SU-DHL-6 (cell line): ENCODE data around the gene CFAP100.

Experiments used
- H2AFZ ChIP-seq: fragments of 200-600 bp; sonication (generic); 2 replicates; pipeline ENCODE4 v1.6.1; 2014; ENCODE audit warnings: low read depth, mild to moderate bottlenecking, moderate library complexity, mixed read lengths, antibody characterized with exemption, low read length; ENCODE audit not compliant: severe bottlenecking
- H3F3A ChIP-seq: fragments of 200-600 bp; shearing (Covaris generic); 2 replicates; pipeline ENCODE4 v1.6.0; 2016; ENCODE audit warnings: antibody characterized with exemption, mild to moderate bottlenecking; ENCODE audit not compliant: insufficient read depth
- H3K27ac ChIP-seq: fragments of 200-600 bp; sonication (generic); 2 replicates; pipeline ENCODE4 v1.5.1; 2016; ENCODE audit warnings: low read depth, mild to moderate bottlenecking, low read length, moderate library complexity, mixed read lengths
- H3K27me3 ChIP-seq: fragments of 200-600 bp; sonication (generic), shearing (Covaris generic); 2 replicates; pipeline ENCODE4 v1.6.0; 2014; ENCODE audit warnings: mild to moderate bottlenecking, low read length
- H3K36me3 ChIP-seq: fragments of 200-600 bp; sonication (generic); 2 replicates; pipeline ENCODE4 v1.6.1; 2014; ENCODE audit warnings: mild to moderate bottlenecking, low read length, mixed read lengths
- H3K4me2 ChIP-seq: fragments of 300-600, 200-600 bp; shearing (Covaris generic), sonication (generic); 2 replicates; pipeline ENCODE4 v1.6.0; 2014; ENCODE audit warnings: low read length, low read depth, mild to moderate bottlenecking; ENCODE audit not compliant: poor library complexity, severe bottlenecking
- H3K4me3 ChIP-seq: fragments of 200-600 bp; sonication (generic); 2 replicates; pipeline ENCODE4 v1.5.1; 2014; ENCODE audit warnings: antibody characterized with exemption, low read length, mild to moderate bottlenecking, mixed read lengths; ENCODE audit not compliant: insufficient read depth, poor library complexity, severe bottlenecking
- H3K79me2 ChIP-seq: fragments of 200-600 bp; sonication (generic); 2 replicates; pipeline ENCODE4 v1.6.1; 2014; ENCODE audit warnings: mild to moderate bottlenecking, low read length, moderate library complexity; ENCODE audit not compliant: insufficient read depth
- H3K9ac ChIP-seq: fragments of 200-600 bp; sonication (generic); 2 replicates; pipeline ENCODE4 v1.7.0; 2014; ENCODE audit warnings: mild to moderate bottlenecking, low read length
- H3K9me2 ChIP-seq: fragments of 200-600 bp; sonication (generic); replicated peaks from 2 replicates; pipeline ENCODE4 v1.6.1; 2014; ENCODE audit warnings: low read length; ENCODE audit not compliant: insufficient read depth
- H3K9me3 ChIP-seq: fragments of 200-600 bp; sonication (generic); 2 replicates; pipeline ENCODE4 v1.6.1; 2014; ENCODE audit warnings: low read length, mixed read lengths; ENCODE audit not compliant: insufficient read depth
- H4K20me1 ChIP-seq: fragments of 200-600 bp; sonication (generic); 2 replicates; pipeline ENCODE4 v1.6.1; 2014; ENCODE audit warnings: low read depth, mild to moderate bottlenecking, antibody characterized with exemption, low read length, moderate library complexity, mixed read lengths
- CTCF ChIP-seq: fragments of 200-600 bp; sonication (generic); IDR thresholded peaks from one replicate; pipeline ENCODE4 v1.5.1; 2017; ENCODE audit warnings: antibody characterized with exemption, mild to moderate bottlenecking, low read length, moderate library complexity; ENCODE audit not compliant: insufficient read depth, poor library complexity, severe bottlenecking
- EZH2phosphoT487 ChIP-seq: fragments of 200-600 bp; sonication (generic), shearing (Covaris generic); conservative IDR thresholded peaks from 2 replicates; pipeline ENCODE4 v1.6.1; 2018; ENCODE audit warnings: mild to moderate bottlenecking, antibody characterized with exemption, low read length, moderate library complexity, mixed read lengths

CFAP100 gene

DNA sequence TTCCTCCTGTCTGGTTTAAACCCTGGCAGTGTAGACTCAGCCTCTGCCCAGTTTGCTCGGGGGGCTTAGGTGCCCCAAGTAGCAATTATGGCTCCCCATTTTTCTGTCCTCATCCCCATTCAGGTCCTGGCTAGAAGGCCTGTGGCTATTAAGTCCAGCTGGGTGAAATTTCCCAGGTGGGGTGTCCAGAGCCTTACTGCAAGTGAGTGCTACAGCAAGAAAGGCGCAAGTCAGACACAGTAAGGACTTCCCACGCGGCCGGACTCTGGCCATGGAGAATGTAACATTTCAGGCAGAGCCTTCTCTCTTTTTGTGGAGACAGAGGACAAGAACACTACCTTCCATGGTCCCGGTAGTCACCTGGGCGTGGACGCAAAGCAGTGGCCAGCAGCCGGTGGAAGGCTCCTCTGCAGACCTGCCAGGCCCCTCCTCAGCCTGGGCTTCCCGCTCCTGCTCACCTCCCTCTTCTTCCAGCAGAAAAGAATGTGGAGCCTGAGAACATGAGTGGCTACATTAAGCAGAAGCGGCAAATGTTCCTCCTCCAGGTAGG is 23.3 kb downstream of the CFAP100 start:
- H3K9ac ChIP-seq = no peak overlapping the region
- H3K79me2 ChIP-seq = no peaks in the 10 kb centered on the region
- no peaks in the 10 kb centered on the region for H3K9me2 ChIP-seq
- H4K20me1 ChIP-seq = no peaks in the 10 kb centered on the region
- H3K36me3 ChIP-seq = no peaks in the 10 kb centered on the region
- H3K27ac ChIP-seq = no peak overlapping the region
- no peaks in the 10 kb centered on the region for H3K27me3 ChIP-seq
- no peak overlapping the region for H2AFZ ChIP-seq
- no peaks in the 10 kb centered on the region for H3K9me3 ChIP-seq
- H3F3A ChIP-seq = no peaks in the 10 kb centered on the region
- no peak for TF ChIP-seq CTCF
- no peak for TF ChIP-seq EZH2phosphoT487
- H3K4me3 ChIP-seq = no peak overlapping the region
- no peak overlapping the region for H3K4me2 ChIP-seq

- TF ChIP-seq EZH2phosphoT487 (no peak), CTCF (no peak)
- Histone ChIP-seq H3K79me2 (no peaks in the 10 kb centered on the region), H3K9me3 (no peaks in the 10 kb centered on the region), H4K20me1 (no peaks in the 10 kb centered on the region), H3K9me2 (no peaks in the 10 kb centered on the region), H3K4me2 (no peak overlapping the region), H3K27me3 (no peaks in the 10 kb centered on the region), H3K27ac (no peak overlapping the region), H3F3A (no peaks in the 10 kb centered on the region), H3K36me3 (no peaks in the 10 kb centered on the region), H2AFZ (no peak overlapping the region), H3K4me3 (no peak overlapping the region), H3K9ac (no peak overlapping the region)
Observed at GRCh38 chr3:126418661-126419131, 24.0 kb downstream of the CFAP100 start.

GRCh38 chr3:126419151-126419703 is 24.5 kb downstream of the CFAP100 start:
- Histone ChIP-seq H3K79me2 (no peaks in the 10 kb centered on the region), H3F3A (no peaks in the 10 kb centered on the region), H3K9ac (no peak overlapping the region), H3K4me2 (no peak overlapping the region), H3K27me3 (no peaks in the 10 kb centered on the region), H4K20me1 (no peaks in the 10 kb centered on the region), H3K9me3 (no peaks in the 10 kb centered on the region), H3K9me2 (no peaks in the 10 kb centered on the region), H3K36me3 (no peaks in the 10 kb centered on the region), H2AFZ (no peak overlapping the region), H3K4me3 (no peak overlapping the region), H3K27ac (no peak overlapping the region)
- TF ChIP-seq CTCF (no peak), EZH2phosphoT487 (no peak)
